Liver (tissue), 9 donors: Measurements from ENCODE around the gene PPP3CA. TPM values are rescaled to one million over a fixed set of nuclear protein-coding genes. Genes with fewer than 3 reads are reported as not detected.
"Not testable (repeated sequence)": the region's sequence is repeated elsewhere in the genome, so short reads cannot be mapped to it uniquely, and the experiment has no call there.

ENCODE experiments used
- DNase-seq: peaks from one replicate; pipeline ENCODE4 v3.0.0-alpha.2; 2017; ENCODE audit warnings: low spot score
- H3K27ac ChIP-seq, 2 donors: one replicate each; pipeline ENCODE4 v1.7.0; 2013; ENCODE audit warnings: inconsistent platforms in 2 of 2, low read length in 2 of 2, control low read depth in 1 of 2, low read depth in 1 of 2, mild to moderate bottlenecking in 1 of 2
- H3K27me3 ChIP-seq, 4 donors: one replicate each; pipeline versions ENCODE4 v1.6.1 to v1.7.0; 2013; ENCODE audit warnings: low read length in 3 of 4, inconsistent platforms in 1 of 4, mild to moderate bottlenecking in 1 of 4, moderate library complexity in 1 of 4; ENCODE audit not compliant: control insufficient read depth in 4 of 4, insufficient read depth in 4 of 4
- H3K36me3 ChIP-seq, 4 donors: one replicate each; pipeline versions ENCODE4 v1.6.1 to v1.7.0; 2013; ENCODE audit warnings: low read length in 3 of 4, mild to moderate bottlenecking in 3 of 4, low read depth in 1 of 4, moderate library complexity in 1 of 4; ENCODE audit not compliant: control insufficient read depth in 4 of 4, insufficient read depth in 3 of 4
- H3K4me1 ChIP-seq, 4 donors: one replicate each; pipeline versions ENCODE4 v1.6.1 to v1.7.0; 2013; ENCODE audit warnings: low read length in 3 of 4, mild to moderate bottlenecking in 3 of 4, moderate library complexity in 1 of 4; ENCODE audit not compliant: control insufficient read depth in 4 of 4, insufficient read depth in 4 of 4
- H3K4me3 ChIP-seq, 3 donors: one replicate each; pipeline versions ENCODE4 v1.6.1 to v1.7.0; 2013; ENCODE audit warnings: low read length in 3 of 3, control low read depth in 1 of 3, low read depth in 1 of 3, mild to moderate bottlenecking in 1 of 3
- H3K9ac ChIP-seq, 2 donors: one replicate each; pipeline ENCODE4 v1.7.0; 2013; ENCODE audit warnings: low read length in 2 of 2, mild to moderate bottlenecking in 2 of 2, moderate library complexity in 2 of 2, control low read depth in 1 of 2, low read depth in 1 of 2
- H3K9me3 ChIP-seq, 4 donors: one replicate each; pipeline versions ENCODE4 v1.6.1 to v1.7.0; 2013; ENCODE audit warnings: low read length in 3 of 4; ENCODE audit not compliant: control insufficient read depth in 4 of 4
- ATF3 ChIP-seq: IDR thresholded peaks from 2 replicates; pipeline ENCODE4 v1.6.1; 2016; ENCODE audit warnings: antibody characterized with exemption
- EGR1 ChIP-seq, 2 donors: IDR thresholded peaks; 2 replicates each; pipeline ENCODE4 v1.6.1; 2016 to 2018; ENCODE audit warnings: antibody characterized with exemption in 2 of 2, low read depth in 2 of 2
- FOXA2 ChIP-seq: IDR thresholded peaks from 2 replicates; pipeline ENCODE4 v1.6.1; 2016; ENCODE audit warnings: antibody characterized with exemption
- GABPA ChIP-seq, 2 donors: IDR thresholded peaks in 1 of 2; conservative IDR thresholded peaks in 1 of 2; 2 replicates each; pipeline ENCODE4 v1.6.1; 2016; ENCODE audit warnings: antibody characterized with exemption in 2 of 2, mild to moderate bottlenecking in 1 of 2, moderate library complexity in 1 of 2
- HNF4A ChIP-seq, 2 donors: conservative IDR thresholded peaks; 2 replicates each; pipeline ENCODE4 v1.6.1; 2016; ENCODE audit warnings: antibody characterized with exemption in 2 of 2, mild to moderate bottlenecking in 2 of 2
- HNF4G ChIP-seq: IDR thresholded peaks from 2 replicates; pipeline ENCODE4 v1.6.1; 2016; ENCODE audit warnings: antibody characterized with exemption
- JUND ChIP-seq, 2 donors: IDR thresholded peaks; 2 replicates each; pipeline ENCODE4 v1.6.1; 2016; ENCODE audit warnings: antibody characterized with exemption in 2 of 2
- MAX ChIP-seq: IDR thresholded peaks from 2 replicates; pipeline ENCODE4 v1.6.1; 2016; ENCODE audit warnings: antibody characterized with exemption
- NR2F2 ChIP-seq: IDR thresholded peaks from 2 replicates; pipeline ENCODE4 v1.6.1; 2016; ENCODE audit warnings: antibody characterized with exemption
- RXRA ChIP-seq, 2 donors: IDR thresholded peaks; 2 replicates each; pipeline ENCODE4 v1.6.1; 2017 to 2018; ENCODE audit warnings: antibody characterized with exemption in 2 of 2, mild to moderate bottlenecking in 1 of 2
- SP1 ChIP-seq: IDR thresholded peaks from 2 replicates; pipeline ENCODE4 v1.6.1; 2018; ENCODE audit warnings: antibody characterized with exemption, mild to moderate bottlenecking
- YY1 ChIP-seq: IDR thresholded peaks from 2 replicates; pipeline ENCODE4 v1.6.1; 2016; ENCODE audit warnings: antibody characterized with exemption, mild to moderate bottlenecking
- WGBS: extraction: QIAGEN DNeasy Blood & Tissue Kit; methylation state at CpG from one replicate; pipeline ENCODE4 v1.1.7; 2013; 5-methylcytosine and 5-hydroxymethylcytosine counted together
- polyA plus RNA-seq, 2 donors: library from polyadenylated mRNA; stranded (reverse) in 1 of 2; unstranded in 1 of 2; fragments of 200-250 nt in 1 of 2; fragments of >200 nt in 1 of 2; fragmentation: Nextera tagmentation in 1 of 2; extraction: Ambion mirVana in 1 of 2; gene quantifications; one replicate each; pipeline versions ENCODE4 v1.2.1 to v1.2.3, GENCODE V29; 2013 to 2015
- total RNA-seq, 2 donors: library from RNA; depleted of rRNA; stranded (reverse); fragments of >200 nt; gene quantifications; one replicate each; pipeline ENCODE4 v1.2.3, GENCODE V29; 2014
- TF ChIP-seq, protein P1 (sequence below): IDR thresholded peaks from 2 replicates; pipeline ENCODE4 v1.6.1; 2016; ENCODE audit warnings: antibody characterized with exemption, mild to moderate bottlenecking
- donor health status: healthy.
- donor health status: healthy.
- donor health status: healthy.
- donor health status: healthy.
- donor health status: healthy.

The PPP3CA gene
- total and polyA plus RNA-seq, 4 donors = 3.6 to 18.2 (median 14.2) TPM

- Histone ChIP-seq H3K9ac (no peak overlapping the region), H3K4me1 (no peaks in the 10 kb centered on the region), H3K9me3 (no peaks in the 10 kb centered on the region), H3K27me3 (no peaks in the 10 kb centered on the region), H3K27ac (no peak overlapping the region), H3K36me3 (no peaks in the 10 kb centered on the region), H3K4me3 (no peak overlapping the region)
- no peak for DNase-seq
- WGBS = 74% methylated on average over 3 of the region's 3 CpGs
- TF ChIP-seq HNF4G (no peak), JUND (IDR thresholded peaks at IDR 0.05) (peak in 1 of 2 donors; percentile 37), MAX (no peak)
These were observed 108.6 kb downstream of the PPP3CA start for GRCh38 chr4:101238706-101239105.

DNA sequence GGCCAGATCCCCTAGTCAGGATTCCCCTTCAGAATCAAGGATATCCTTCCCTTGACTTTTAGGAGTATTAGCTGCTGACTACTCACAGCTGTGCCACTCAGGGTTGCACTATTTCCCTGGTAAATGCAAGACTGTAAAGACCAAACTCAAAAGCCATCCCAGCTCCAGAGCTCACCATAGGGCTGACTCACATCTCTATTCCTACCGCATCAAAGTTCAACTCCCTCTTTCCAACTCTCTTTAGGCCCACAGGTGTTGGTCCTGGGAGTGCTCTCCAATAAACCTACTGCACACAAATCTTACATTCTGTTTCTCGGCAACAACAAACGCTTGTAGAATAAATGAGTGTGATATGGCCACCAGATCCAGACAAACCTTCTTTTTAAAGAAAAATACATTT is 109.6 kb downstream of the PPP3CA start:
- no peaks in the 10 kb centered on the region for H3K27me3 ChIP-seq
- H3K9me3 ChIP-seq = no peaks in the 10 kb centered on the region
- TF ChIP-seq SP1 (no peak), HNF4A (conservative IDR thresholded peaks at IDR 0.05) (no peak), NR2F2 (no peak), HNF4G (no peak), GABPA (IDR thresholded peaks at IDR 0.05 in 1 of 2, conservative IDR thresholded peaks at IDR 0.05 in 1 of 2) (no peak), FOXA2 (no peak), ATF3 (no peak), YY1 (no peak), EGR1 (IDR thresholded peaks at IDR 0.05; ENCODE audit: low read depth in 2 of 2) (no peak)
- TF ChIP-seq, protein P1, sequence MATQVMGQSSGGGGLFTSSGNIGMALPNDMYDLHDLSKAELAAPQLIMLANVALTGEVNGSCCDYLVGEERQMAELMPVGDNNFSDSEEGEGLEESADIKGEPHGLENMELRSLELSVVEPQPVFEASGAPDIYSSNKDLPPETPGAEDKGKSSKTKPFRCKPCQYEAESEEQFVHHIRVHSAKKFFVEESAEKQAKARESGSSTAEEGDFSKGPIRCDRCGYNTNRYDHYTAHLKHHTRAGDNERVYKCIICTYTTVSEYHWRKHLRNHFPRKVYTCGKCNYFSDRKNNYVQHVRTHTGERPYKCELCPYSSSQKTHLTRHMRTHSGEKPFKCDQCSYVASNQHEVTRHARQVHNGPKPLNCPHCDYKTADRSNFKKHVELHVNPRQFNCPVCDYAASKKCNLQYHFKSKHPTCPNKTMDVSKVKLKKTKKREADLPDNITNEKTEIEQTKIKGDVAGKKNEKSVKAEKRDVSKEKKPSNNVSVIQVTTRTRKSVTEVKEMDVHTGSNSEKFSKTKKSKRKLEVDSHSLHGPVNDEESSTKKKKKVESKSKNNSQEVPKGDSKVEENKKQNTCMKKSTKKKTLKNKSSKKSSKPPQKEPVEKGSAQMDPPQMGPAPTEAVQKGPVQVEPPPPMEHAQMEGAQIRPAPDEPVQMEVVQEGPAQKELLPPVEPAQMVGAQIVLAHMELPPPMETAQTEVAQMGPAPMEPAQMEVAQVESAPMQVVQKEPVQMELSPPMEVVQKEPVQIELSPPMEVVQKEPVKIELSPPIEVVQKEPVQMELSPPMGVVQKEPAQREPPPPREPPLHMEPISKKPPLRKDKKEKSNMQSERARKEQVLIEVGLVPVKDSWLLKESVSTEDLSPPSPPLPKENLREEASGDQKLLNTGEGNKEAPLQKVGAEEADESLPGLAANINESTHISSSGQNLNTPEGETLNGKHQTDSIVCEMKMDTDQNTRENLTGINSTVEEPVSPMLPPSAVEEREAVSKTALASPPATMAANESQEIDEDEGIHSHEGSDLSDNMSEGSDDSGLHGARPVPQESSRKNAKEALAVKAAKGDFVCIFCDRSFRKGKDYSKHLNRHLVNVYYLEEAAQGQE = no peak
- no peaks in the 10 kb centered on the region for H3K36me3 ChIP-seq
- DNase-seq = no peak
- H3K9ac ChIP-seq = no peak overlapping the region
- no peak overlapping the region for H3K4me3 ChIP-seq
- WGBS = 91% methylated on average over 3 of the region's 3 CpGs
- H3K27ac ChIP-seq = no peak overlapping the region
- H3K4me1 ChIP-seq = no peaks in the 10 kb centered on the region

GRCh38 chr4:101236097-101236496 is 111.2 kb downstream of the PPP3CA start:
- no peaks in the 10 kb centered on the region for H3K36me3 ChIP-seq
- H3K9ac ChIP-seq = no peak overlapping the region
- H3K27me3 ChIP-seq = no peaks in the 10 kb centered on the region
- H3K9me3 ChIP-seq = no peaks in the 10 kb centered on the region
- WGBS = 92% methylated on average over 2 of the region's 2 CpGs
- H3K27ac ChIP-seq = no peak overlapping the region
- H3K4me3 ChIP-seq = no peak overlapping the region
- H3K4me1 ChIP-seq = peaks cover 0 to 1% (median 0%) of the 10 kb centered on the region in 4 donors
- TF ChIP-seq YY1 (no peak), HNF4G (no peak), HNF4A (conservative IDR thresholded peaks at IDR 0.05) (no peak), FOXA2 (no peak), RXRA (IDR thresholded peaks at IDR 0.05) (no peak), MAX (no peak)
- no peak for DNase-seq

- not testable (repeated sequence) for DNase-seq, H3K27me3 ChIP-seq, H3K4me1 ChIP-seq
These were observed 113.2 kb downstream of the PPP3CA start for GRCh38 chr4:101234141-101234540.

More at GRCh38 chr4:101234141-101234540, 113.2 kb downstream of the PPP3CA start:
- not testable (repeated sequence) for H3K9me3 ChIP-seq, H3K4me3 ChIP-seq, H3K36me3 ChIP-seq, H3K9ac ChIP-seq, H3K27ac ChIP-seq
